GM18909 (cell line): ENCODE data around the gene EHD3.
"Not testable (repeated sequence)": the region's sequence is repeated elsewhere in the genome, so short reads cannot be mapped to it uniquely, and the experiment has no call there.

ENCODE experiments used
- ATAC-seq: cut with Tn5 transposase; IDR thresholded peaks from one replicate; pipeline ENCODE4 v1.9.1; 2021; ENCODE audit warnings: mild to moderate bottlenecking; ENCODE audit not compliant: unreplicated experiment, poor library complexity

The EHD3 gene

GRCh38 chr2:31282634-31283033 lies 48.7 kb downstream of the EHD3 start:
- ATAC-seq, result no peak

GRCh38 chr2:31283193-31283919 lies 49.4 kb downstream of the EHD3 start:
- ATAC-seq, result not testable (repeated sequence)

- ATAC-seq, result no peak
Observed at GRCh38 chr2:31284107-31284506, 50.2 kb downstream of the EHD3 start.

- no peak for ATAC-seq
Observed at GRCh38 chr2:31286230-31286629, 52.3 kb downstream of the EHD3 start.

GRCh38 chr2:31286961-31287550 lies 53.1 kb downstream of the EHD3 start:
- ATAC-seq, result no peak

DNA sequence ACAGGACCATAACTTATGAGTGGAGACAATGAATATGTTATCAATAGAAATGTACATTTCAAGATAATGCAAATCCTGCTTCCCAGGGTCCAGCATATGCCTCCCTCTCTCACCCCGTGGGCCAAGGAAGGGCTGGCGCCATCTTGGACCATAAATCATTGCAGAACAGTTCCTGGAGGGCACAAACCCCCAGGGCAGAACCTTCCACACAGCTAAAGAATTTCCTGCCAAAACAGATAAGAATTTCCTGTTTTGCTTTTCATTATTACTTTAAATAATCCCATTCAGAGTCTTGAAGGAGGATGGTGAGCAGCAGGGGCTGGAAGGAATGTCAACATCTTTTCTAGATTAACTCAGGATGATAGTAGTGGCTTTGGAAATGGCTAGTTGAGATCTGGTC lies 53.7 kb downstream of the EHD3 start:
- ATAC-seq, result no peak

- ATAC-seq, result no peak
Observed at GRCh38 chr2:31294196-31294595, 60.2 kb downstream of the EHD3 start.

GRCh38 chr2:31296641-31297287 lies 62.8 kb downstream of the EHD3 start:
- ATAC-seq, result no peak

DNA sequence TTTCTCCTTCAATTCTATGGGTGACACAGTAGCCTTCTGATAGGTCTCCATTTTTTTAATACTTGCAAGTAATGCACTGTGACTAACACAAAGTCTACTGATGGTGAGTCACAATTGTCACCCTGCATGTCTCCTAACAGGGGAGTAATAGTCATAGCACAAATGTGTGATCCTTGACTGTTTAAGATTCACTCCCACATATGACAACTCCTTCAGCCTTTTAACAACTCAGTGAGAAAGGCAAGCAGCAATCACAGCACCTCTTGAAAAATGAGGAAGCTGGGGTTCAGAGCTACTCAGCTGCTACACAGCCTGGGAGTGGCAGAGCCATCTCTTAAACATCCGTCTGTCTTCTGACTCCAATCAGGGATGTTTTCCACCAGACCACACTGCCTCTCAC lies 63.8 kb downstream of the EHD3 start:
- ATAC-seq, result no peak

DNA sequence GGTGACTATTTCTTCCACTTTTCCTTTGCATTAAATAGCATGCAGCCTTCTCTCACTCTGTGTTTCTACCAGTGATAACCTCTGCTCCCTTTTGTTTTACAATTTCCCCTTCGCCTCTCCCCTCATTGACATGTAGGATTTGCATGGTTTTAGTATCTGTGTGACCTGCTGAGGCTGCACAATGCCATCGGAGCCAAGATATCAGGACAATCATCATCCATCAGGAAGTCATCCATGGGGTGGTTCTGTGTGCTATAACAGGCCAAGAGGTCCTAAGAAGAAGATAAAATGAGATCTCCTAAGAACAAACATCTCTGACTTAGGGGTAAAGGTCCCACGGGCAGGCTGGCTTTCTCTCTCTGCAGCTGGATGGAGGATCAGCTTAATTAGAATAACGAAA lies 65.6 kb downstream of the EHD3 start:
- ATAC-seq, result no peak

GRCh38 chr2:31300309-31300708 lies 66.4 kb downstream of the EHD3 start:
- no peak for ATAC-seq

GRCh38 chr2:31302940-31303563 lies 69.1 kb downstream of the EHD3 start:
- ATAC-seq, result no peak

DNA sequence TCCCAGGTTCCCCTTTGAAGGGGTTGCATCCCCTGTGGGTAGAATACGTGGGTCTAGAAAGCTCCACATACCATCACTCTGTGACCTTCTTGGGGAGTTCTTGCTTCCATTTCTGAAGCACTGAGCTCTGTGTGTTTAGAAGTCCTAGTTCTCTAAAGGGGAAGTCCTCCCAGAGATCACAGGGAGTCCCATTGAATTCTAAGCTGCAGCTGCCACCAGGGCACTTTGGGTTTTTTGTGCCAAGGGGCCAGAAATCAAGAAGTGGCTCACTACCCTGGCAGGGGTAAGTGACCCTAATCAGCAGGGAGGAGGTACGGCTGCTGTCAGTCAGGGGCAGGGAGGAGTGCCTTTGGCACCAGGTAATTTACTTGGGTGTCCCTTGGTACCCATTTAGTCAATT lies 70.9 kb downstream of the EHD3 start:
- no peak for ATAC-seq

DNA sequence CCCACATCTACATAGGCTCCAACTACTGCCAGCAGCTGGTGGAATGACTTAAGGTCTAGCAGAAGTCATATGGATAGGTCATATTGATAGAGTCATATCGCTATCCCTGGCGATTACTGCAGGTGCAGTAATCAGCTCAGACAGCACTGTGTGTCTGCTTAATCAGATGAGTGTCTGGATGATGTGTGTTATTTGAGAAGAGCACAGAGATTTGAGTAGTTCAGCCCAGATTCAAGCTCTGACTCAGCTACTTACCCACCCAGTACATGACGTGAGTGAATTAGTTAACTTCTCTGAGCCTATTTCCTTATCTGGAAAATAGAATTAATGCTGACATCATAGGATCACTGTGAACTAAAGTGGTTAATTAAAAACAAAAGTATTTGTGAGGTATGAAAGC lies 78.9 kb downstream of the EHD3 start:
- ATAC-seq, result no peak

GRCh38 chr2:31314761-31315160 lies 80.8 kb downstream of the EHD3 start:
- ATAC-seq, result no peak

DNA sequence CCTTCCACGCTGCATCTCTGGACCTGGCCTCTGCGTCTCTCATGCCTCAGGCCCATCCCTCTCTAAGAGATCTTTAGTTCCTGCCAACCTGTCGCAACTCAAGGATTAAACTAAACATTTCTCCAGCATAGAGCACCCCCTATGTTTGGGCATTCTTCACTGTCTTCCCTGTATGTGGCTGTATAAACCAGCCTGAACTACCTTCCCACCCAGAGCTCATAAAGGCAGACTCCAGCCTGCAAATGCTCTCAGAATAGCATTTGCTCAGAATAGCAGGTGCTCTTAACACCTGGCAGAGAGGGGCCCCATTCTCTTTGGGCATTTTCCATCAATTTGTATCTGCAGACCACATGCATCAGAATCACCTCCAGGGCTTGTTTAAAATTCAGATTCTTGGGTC lies 83.4 kb downstream of the EHD3 start:
- ATAC-seq, result no peak

- ATAC-seq, result peak; percentile 79
Observed at GRCh38 chr2:31318361-31319336, 84.7 kb downstream of the EHD3 start.
